Mesendoderm (in vitro differentiated cells): ENCODE data around the gene NNMT.
A peak's percentile ranks its signal among the peaks of the same experiment; 100 is the strongest.

ENCODE experiments used
- DNase-seq: peaks from one replicate; pipeline ENCODE4 v3.0.0; 2013
- H2AK5ac ChIP-seq: 2 replicates; pipeline ENCODE4 v1.6.1; 2013; ENCODE audit warnings: low read length, inconsistent platforms
- H2BK120ac ChIP-seq: 2 replicates; pipeline ENCODE4 v1.6.1; 2013; ENCODE audit warnings: low read depth, mild to moderate bottlenecking, low read length, moderate library complexity, mixed read lengths
- H2BK15ac ChIP-seq: replicated peaks from 2 replicates; pipeline ENCODE4 v1.6.1; 2013; ENCODE audit warnings: low read depth, mild to moderate bottlenecking, moderate library complexity
- H2BK5ac ChIP-seq: 2 replicates; pipeline ENCODE4 v1.6.1; 2013; ENCODE audit warnings: low read length, inconsistent platforms
- H3K18ac ChIP-seq: 2 replicates; pipeline ENCODE4 v1.6.1; 2013; ENCODE audit warnings: mild to moderate bottlenecking, low read length, mixed read lengths
- H3K23ac ChIP-seq: one replicate; pipeline ENCODE4 v1.6.1; 2013; ENCODE audit warnings: low read length
- H3K27ac ChIP-seq: 2 replicates; pipeline ENCODE4 v1.5.1; 2013; ENCODE audit warnings: low read depth, mild to moderate bottlenecking, inconsistent platforms, low read length, moderate library complexity
- H3K27me3 ChIP-seq: 2 replicates; pipeline ENCODE4 v1.6.1; 2013; ENCODE audit warnings: low read length, control low read depth, mild to moderate bottlenecking, inconsistent platforms; ENCODE audit not compliant: insufficient read depth, poor library complexity
- H3K36me3 ChIP-seq: 2 replicates; pipeline ENCODE4 v1.6.1; 2013; ENCODE audit warnings: low read length, inconsistent platforms; ENCODE audit not compliant: control insufficient read depth, insufficient read depth
- H3K4ac ChIP-seq: one replicate; pipeline ENCODE4 v1.6.1; 2013; ENCODE audit warnings: low read depth, mild to moderate bottlenecking, low read length, moderate library complexity
- H3K4me1 ChIP-seq: 2 replicates; pipeline ENCODE4 v1.6.1; 2013; ENCODE audit warnings: low read depth, low read length, inconsistent platforms; ENCODE audit not compliant: control insufficient read depth
- H3K4me2 ChIP-seq: 2 replicates; pipeline ENCODE4 v1.6.1; 2013; ENCODE audit warnings: low read length
- H3K4me3 ChIP-seq: 2 replicates; pipeline ENCODE4 v1.5.1; 2013; ENCODE audit warnings: mild to moderate bottlenecking, low read length
- H3K56ac ChIP-seq: one replicate; pipeline ENCODE4 v1.6.1; 2013; ENCODE audit warnings: low read length
- H3K79me1 ChIP-seq: 2 replicates; pipeline ENCODE4 v1.6.1; 2013; ENCODE audit warnings: low read length, inconsistent platforms
- H3K79me2 ChIP-seq: 2 replicates; pipeline ENCODE4 v1.6.1; 2013; ENCODE audit warnings: mild to moderate bottlenecking, low read length; ENCODE audit not compliant: control insufficient read depth, insufficient read depth
- H3K9ac ChIP-seq: 2 replicates; pipeline ENCODE4 v1.6.1; 2013; ENCODE audit warnings: low read length, inconsistent platforms
- H4K5ac ChIP-seq: one replicate; pipeline ENCODE4 v1.6.1; 2013; ENCODE audit warnings: low read length
- H4K8ac ChIP-seq: one replicate; pipeline ENCODE4 v1.6.1; 2013; ENCODE audit warnings: low read depth, mild to moderate bottlenecking, control low read depth, low read length, moderate library complexity
- WGBS: extraction: QIAGEN DNeasy Blood & Tissue Kit; methylation state at CpG from one replicate; pipeline ENCODE4 v1.1.7; 2013; ENCODE audit warnings: low lambda C conversion rate, missing lambda C conversion rate; ENCODE audit not compliant: insufficient coverage; ENCODE audit errors: extremely low coverage; 5-methylcytosine and 5-hydroxymethylcytosine counted together

NNMT gene

DNA sequence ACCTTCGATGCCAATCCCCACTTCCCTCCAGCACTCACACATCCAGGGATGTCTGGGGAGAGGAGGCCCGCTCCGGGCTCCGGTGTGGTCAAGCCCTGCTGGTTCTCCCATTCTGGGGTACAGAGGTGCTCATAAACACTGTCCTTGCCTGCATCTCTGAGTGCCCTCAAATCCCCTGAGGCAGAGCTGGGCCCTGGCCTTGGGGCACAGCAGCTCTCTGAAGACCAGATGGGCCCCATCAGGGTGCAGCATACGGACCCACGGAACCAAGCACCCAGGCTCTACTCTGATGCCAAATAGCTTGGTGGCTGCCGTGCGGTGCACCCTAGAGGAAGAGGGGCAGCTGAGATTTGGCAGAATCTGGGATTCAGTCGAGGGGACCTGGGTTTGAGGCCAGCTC, 35.7 kb upstream of the NNMT start:
- Histone ChIP-seq H3K79me2 (no peaks in the 10 kb centered on the region), H4K8ac (no peak overlapping the region), H2BK15ac (no peak overlapping the region), H3K56ac (no peak overlapping the region), H3K4me3 (no peak overlapping the region), H3K4ac (no peak overlapping the region), H3K36me3 (no peaks in the 10 kb centered on the region), H2AK5ac (no peak overlapping the region), H2BK120ac (no peak overlapping the region), H2BK5ac (no peak overlapping the region), H3K4me2 (no peak overlapping the region), H3K4me1 (no peaks in the 10 kb centered on the region), H3K18ac (no peak overlapping the region), H3K27me3 (no peaks in the 10 kb centered on the region), H3K27ac (no peak overlapping the region), H3K23ac (no peak overlapping the region), H4K5ac (no peak overlapping the region), H3K9ac (no peak overlapping the region), H3K79me1 (no peaks in the 10 kb centered on the region)
- DNase-seq = no peak
- no CpG with 5 or more reads among the region's 9 CpGs for WGBS

DNA sequence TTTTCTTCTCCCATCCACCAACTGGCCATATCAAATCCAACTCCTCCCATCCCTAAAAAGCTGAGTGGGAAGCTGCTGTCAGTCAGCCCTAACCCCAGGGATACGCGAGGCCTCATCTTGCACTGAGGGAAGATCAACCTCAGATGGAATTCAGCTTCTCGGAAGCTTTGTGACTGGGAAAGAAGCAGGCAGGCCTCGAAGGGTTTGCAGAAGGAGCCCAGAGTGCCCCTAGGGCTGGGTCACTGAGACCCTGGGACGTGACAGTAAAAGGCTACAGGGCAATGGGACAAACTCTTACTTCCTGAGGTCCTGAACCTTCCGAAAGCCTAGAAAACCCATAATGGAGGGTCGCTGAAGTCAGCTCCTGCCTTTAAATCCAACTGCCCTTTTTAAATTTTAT, 34.4 kb upstream of the NNMT start:
- H3K27me3 ChIP-seq = no peaks in the 10 kb centered on the region
- no peak overlapping the region for H2BK120ac ChIP-seq
- no peak for DNase-seq
- no peaks in the 10 kb centered on the region for H3K79me1 ChIP-seq
- H2AK5ac ChIP-seq = no peak overlapping the region
- H2BK15ac ChIP-seq = no peak overlapping the region
- H3K36me3 ChIP-seq = no peaks in the 10 kb centered on the region
- no peak overlapping the region for H3K4me3 ChIP-seq
- no peak overlapping the region for H3K18ac ChIP-seq
- H4K5ac ChIP-seq = no peak overlapping the region
- H3K4me1 ChIP-seq = no peaks in the 10 kb centered on the region
- H3K79me2 ChIP-seq = no peaks in the 10 kb centered on the region
- H3K4me2 ChIP-seq = no peak overlapping the region
- H3K9ac ChIP-seq = no peak overlapping the region
- H3K23ac ChIP-seq = no peak overlapping the region
- H2BK5ac ChIP-seq = no peak overlapping the region
- H4K8ac ChIP-seq = no peak overlapping the region
- H3K4ac ChIP-seq = no peak overlapping the region
- no peak overlapping the region for H3K27ac ChIP-seq
- no peak overlapping the region for H3K56ac ChIP-seq
- no CpG with 5 or more reads among the region's 7 CpGs for WGBS

DNA sequence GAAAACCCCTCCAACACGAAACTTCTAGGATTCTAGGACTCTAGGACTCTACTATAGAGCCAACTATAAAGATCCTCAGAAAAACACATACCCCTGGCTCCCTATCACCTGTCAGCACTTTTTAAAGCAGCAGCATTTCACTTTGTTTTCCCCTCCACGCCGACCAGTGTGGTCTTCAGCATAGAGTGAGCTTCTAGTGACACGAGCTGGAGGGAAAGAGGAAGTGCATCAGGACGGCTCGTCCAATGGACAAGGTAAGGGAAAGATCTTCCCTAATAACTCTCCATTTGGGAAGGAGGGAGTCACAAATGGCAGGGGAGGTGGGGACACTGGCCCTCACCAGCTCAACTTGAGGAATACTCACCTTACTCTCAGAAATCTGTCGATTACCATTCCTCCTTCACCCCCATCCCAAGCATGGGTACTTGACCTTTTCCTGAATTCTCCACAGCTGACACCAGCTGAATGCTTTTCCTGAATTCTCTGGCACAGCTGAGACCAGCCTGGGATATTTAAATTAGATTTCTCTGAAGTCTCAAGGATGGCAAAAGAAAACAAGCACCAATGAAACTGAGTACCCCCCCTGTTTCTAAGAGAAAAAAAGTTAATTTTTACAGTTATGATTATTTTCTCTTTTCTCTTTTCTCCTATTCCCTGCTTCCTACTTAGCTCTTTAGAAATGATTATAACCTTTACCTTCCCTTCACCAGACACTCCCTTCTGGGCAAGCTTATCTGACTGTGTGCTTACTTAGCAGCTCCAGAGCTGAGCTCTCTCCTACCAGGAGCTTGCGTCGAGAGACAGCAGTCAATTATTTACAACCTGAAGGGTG, 33.3 kb upstream of the NNMT start:
- no peak overlapping the region for H3K9ac ChIP-seq
- H3K4me3 ChIP-seq = no peak overlapping the region
- H3K27ac ChIP-seq = no peak overlapping the region
- H2AK5ac ChIP-seq = no peak overlapping the region
- H3K27me3 ChIP-seq = no peaks in the 10 kb centered on the region
- no peak overlapping the region for H2BK120ac ChIP-seq
- no peaks in the 10 kb centered on the region for H3K79me2 ChIP-seq
- H4K8ac ChIP-seq = no peak overlapping the region
- no peak overlapping the region for H3K4ac ChIP-seq
- H2BK15ac ChIP-seq = no peak overlapping the region
- H3K18ac ChIP-seq = no peak overlapping the region
- H3K23ac ChIP-seq = no peak overlapping the region
- H3K4me1 ChIP-seq = no peaks in the 10 kb centered on the region
- WGBS = no CpG with 5 or more reads among the region's 9 CpGs
- no peak overlapping the region for H4K5ac ChIP-seq
- DNase-seq = peak; percentile 80
- no peaks in the 10 kb centered on the region for H3K36me3 ChIP-seq
- no peaks in the 10 kb centered on the region for H3K79me1 ChIP-seq
- H3K4me2 ChIP-seq = no peak overlapping the region
- no peak overlapping the region for H2BK5ac ChIP-seq
- no peak overlapping the region for H3K56ac ChIP-seq

DNA sequence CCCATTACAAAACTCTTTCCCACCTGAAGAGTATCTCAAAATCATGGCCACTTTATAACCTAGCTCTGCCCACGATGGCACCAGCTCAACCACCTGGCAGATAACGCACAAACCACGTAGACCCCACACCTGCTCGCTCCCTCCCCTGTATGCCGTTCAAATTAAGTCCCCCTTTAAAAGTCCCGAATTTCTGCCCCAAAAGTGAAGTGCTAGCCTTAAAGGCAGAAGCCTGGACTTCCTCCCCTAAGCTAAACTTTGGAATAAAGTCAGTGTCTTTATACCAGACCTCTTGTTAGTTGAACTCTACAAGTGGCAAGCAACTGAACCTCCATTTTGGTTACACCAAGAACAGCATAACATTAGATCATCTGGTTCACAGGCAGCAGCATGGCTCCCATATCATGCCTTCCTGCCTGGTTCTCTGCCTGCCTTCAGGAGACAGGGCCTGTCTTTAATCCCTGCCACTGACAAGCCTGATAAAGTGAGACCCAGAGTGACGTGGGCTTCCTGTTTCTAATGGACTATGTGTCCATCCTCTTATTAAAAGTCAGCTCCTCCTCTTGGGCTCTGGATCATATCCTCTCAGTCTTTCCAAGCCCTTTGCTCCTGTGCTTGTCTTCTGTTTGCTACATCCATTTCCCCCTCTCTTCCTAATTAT, 32.6 kb upstream of the NNMT start:
- no peak overlapping the region for H3K18ac ChIP-seq
- H3K23ac ChIP-seq = no peak overlapping the region
- H3K9ac ChIP-seq = no peak overlapping the region
- H3K79me1 ChIP-seq = no peaks in the 10 kb centered on the region
- H3K56ac ChIP-seq = no peak overlapping the region
- WGBS = no CpG with 5 or more reads among the region's 7 CpGs
- no peak overlapping the region for H4K5ac ChIP-seq
- H2AK5ac ChIP-seq = no peak overlapping the region
- no peak overlapping the region for H4K8ac ChIP-seq
- H2BK15ac ChIP-seq = no peak overlapping the region
- H3K4me3 ChIP-seq = no peak overlapping the region
- no peak overlapping the region for H3K4ac ChIP-seq
- no peak for DNase-seq
- no peak overlapping the region for H3K27ac ChIP-seq
- no peaks in the 10 kb centered on the region for H3K4me1 ChIP-seq
- H3K79me2 ChIP-seq = no peaks in the 10 kb centered on the region
- no peak overlapping the region for H2BK5ac ChIP-seq
- H3K27me3 ChIP-seq = no peaks in the 10 kb centered on the region
- H2BK120ac ChIP-seq = no peak overlapping the region
- H3K36me3 ChIP-seq = no peaks in the 10 kb centered on the region
- no peak overlapping the region for H3K4me2 ChIP-seq

DNA sequence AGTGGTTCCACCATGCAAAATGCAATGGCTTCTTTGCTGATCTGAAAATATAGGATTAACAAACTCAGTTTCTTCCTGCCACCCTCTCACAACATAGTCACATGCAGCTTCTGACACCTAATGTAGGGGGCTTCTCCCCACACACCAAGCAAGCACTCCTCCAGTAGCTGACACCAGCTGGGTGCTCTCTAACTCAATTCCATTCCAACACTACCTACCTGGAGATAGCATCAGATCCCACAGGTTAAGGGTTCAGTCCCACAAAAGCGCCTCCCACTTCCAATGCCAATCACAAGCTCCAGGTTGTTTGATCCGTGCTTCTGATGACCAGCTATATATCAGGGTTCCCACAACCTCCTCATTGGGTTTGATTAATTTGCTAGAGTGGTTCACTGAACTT, 31.8 kb upstream of the NNMT start:
- Histone ChIP-seq H2BK15ac (no peak overlapping the region), H3K4ac (no peak overlapping the region), H2BK5ac (no peak overlapping the region), H4K8ac (no peak overlapping the region), H3K4me1 (no peaks in the 10 kb centered on the region), H3K27ac (no peak overlapping the region), H3K9ac (no peak overlapping the region), H3K4me2 (no peak overlapping the region), H2BK120ac (no peak overlapping the region), H3K79me2 (no peaks in the 10 kb centered on the region), H4K5ac (no peak overlapping the region), H3K79me1 (no peaks in the 10 kb centered on the region), H3K4me3 (no peak overlapping the region), H3K18ac (no peak overlapping the region), H3K36me3 (no peaks in the 10 kb centered on the region), H2AK5ac (no peak overlapping the region), H3K27me3 (no peaks in the 10 kb centered on the region), H3K23ac (no peak overlapping the region), H3K56ac (no peak overlapping the region)
- DNase-seq = no peak
- no CpG with 5 or more reads among the region's 2 CpGs for WGBS
